Adrenal gland (tissue), 12 donors: ENCODE measurements around the gene FOXE3. TPM values are rescaled to one million over a fixed set of nuclear protein-coding genes. Genes with fewer than 3 reads are reported as not detected.

ENCODE experiments used
- DNase-seq, 7 donors: peaks; one replicate each; pipeline ENCODE4 v3.0.0-alpha.2; 2019 to 2020
- H3K27ac ChIP-seq, 5 donors: fragments of 200-600 bp; sonication (generic) in 4 of 5; 1 replicate in 3 of 5; 2 replicates in 2 of 5; pipeline versions ENCODE4 v1.5.1 to v1.8.0; 2016 to 2020; ENCODE audit warnings: mild to moderate bottlenecking in 1 of 5
- H3K27me3 ChIP-seq: fragments of 200-600 bp; 2 replicates; pipeline ENCODE4 v1.8.0; 2021
- H3K36me3 ChIP-seq, 2 donors: fragments of 200-600 bp; replicated peaks in 1 of 2; 1 replicate in 1 of 2; 2 replicates in 1 of 2; pipeline versions ENCODE4 v1.5.1 to v1.8.0; 2018 to 2022
- H3K4me1 ChIP-seq, 2 donors: fragments of 200-600 bp; replicated peaks in 1 of 2; 1 replicate in 1 of 2; 2 replicates in 1 of 2; pipeline versions ENCODE4 v1.5.1 to v1.8.0; 2018 to 2021
- H3K4me3 ChIP-seq, 4 donors: fragments of 200-600 bp; sonication (generic) in 3 of 4; one replicate each; pipeline ENCODE4 v1.5.1; 2016 to 2018
- H3K9me3 ChIP-seq, 3 donors: fragments of 200-600 bp; sonication (generic) in 1 of 3; replicated peaks in 1 of 3; 1 replicate in 2 of 3; 2 replicates in 1 of 3; pipeline versions ENCODE4 v1.5.1 to v1.8.0; 2016 to 2021
- POLR2A ChIP-seq, 2 donors: fragments of 450-650 bp; IDR thresholded peaks; one replicate each; pipeline ENCODE4 v1.6.1; 2017; ENCODE audit warnings: antibody characterized with exemption in 2 of 2, mild to moderate bottlenecking in 2 of 2, moderate library complexity in 1 of 2
- WGBS, 4 donors: extraction: QIAGEN DNeasy Blood & Tissue Kit in 2 of 4; methylation state at CpG; one replicate each; pipeline versions ENCODE4 v1.1.5 to v1.1.7; 2013 to 2017; 5-methylcytosine and 5-hydroxymethylcytosine counted together
- intact Hi-C, 2 donors: fragments of 100-400 bp; cut with DNase I; formaldehyde crosslinking; loops; one replicate each; pipeline versions ENCODE4 v1.14.1 to v1.15.0; 2022 to 2023
- polyA plus RNA-seq, 3 donors: library from polyadenylated mRNA; stranded (reverse); fragments of 200-250 nt in 2 of 3; fragments of 350-450 nt in 1 of 3; fragmentation: Illumina TruSeq in 1 of 3; extraction: RNeasy Lipid Tissue Mini Kit (QIAGEN cat#74804) in 1 of 3; gene quantifications; one replicate each; pipeline ENCODE4 v1.2.3, GENCODE V29; 2013 to 2014
- total RNA-seq, 9 donors: library from RNA; depleted of rRNA in 4 of 9; stranded (reverse); fragments of >200 nt in 4 of 9; fragments of 120-200 nt in 1 of 9; fragmentation: NEBNext Ultra II Directional in 1 of 9; extraction: Animal tissue kit (Norgen Biotek cat#: 25700) in 1 of 9; gene quantifications; one replicate each; pipeline versions ENCODE4 v1.1.0 to v1.2.4, GENCODE V29; 2013 to 2023
- TF ChIP-seq, protein P1 (sequence below), 6 experiments: fragments of 450-650 bp in 4 of 6; fragments of 200-600 bp in 2 of 6; sonication (generic) in 1 of 6; IDR thresholded peaks; 1 replicate in 5 of 6; 2 replicates in 1 of 6; pipeline versions ENCODE4 v1.5.1 to v1.8.0; 2016 to 2021; ENCODE audit warnings: antibody characterized with exemption in 6 of 6, mild to moderate bottlenecking in 2 of 6, moderate library complexity in 1 of 6
- donor health status: healthy with polysubstance abuse.
- donor health status: Bipolar disorder and iron deficiency.
- donor health status: DM: yes; HTN: yes; CAD: no.
- donor health status: DM: no; HTN: no; CAD: no.
- donor health status: DM: no; HTN: no; CAD: no.
- donor health status: DM: yes; HTN: yes; CAD: no.

The FOXE3 gene
- total and polyA plus RNA-seq, 12 donors, result 0.07 TPM; not detected in 11

GRCh38 chr1:47402591-47402990 is 13.5 kb upstream of the FOXE3 start:
- H3K9me3 ChIP-seq, result no peaks in the 10 kb centered on the region
- intact Hi-C loops, result no loop called here
- H3K27me3 ChIP-seq, result peaks cover 6% of the 10 kb centered on the region
- no peak for DNase-seq
- no peaks in the 10 kb centered on the region for H3K36me3 ChIP-seq
- no peaks in the 10 kb centered on the region for H3K4me1 ChIP-seq
- TF ChIP-seq, protein P1, sequence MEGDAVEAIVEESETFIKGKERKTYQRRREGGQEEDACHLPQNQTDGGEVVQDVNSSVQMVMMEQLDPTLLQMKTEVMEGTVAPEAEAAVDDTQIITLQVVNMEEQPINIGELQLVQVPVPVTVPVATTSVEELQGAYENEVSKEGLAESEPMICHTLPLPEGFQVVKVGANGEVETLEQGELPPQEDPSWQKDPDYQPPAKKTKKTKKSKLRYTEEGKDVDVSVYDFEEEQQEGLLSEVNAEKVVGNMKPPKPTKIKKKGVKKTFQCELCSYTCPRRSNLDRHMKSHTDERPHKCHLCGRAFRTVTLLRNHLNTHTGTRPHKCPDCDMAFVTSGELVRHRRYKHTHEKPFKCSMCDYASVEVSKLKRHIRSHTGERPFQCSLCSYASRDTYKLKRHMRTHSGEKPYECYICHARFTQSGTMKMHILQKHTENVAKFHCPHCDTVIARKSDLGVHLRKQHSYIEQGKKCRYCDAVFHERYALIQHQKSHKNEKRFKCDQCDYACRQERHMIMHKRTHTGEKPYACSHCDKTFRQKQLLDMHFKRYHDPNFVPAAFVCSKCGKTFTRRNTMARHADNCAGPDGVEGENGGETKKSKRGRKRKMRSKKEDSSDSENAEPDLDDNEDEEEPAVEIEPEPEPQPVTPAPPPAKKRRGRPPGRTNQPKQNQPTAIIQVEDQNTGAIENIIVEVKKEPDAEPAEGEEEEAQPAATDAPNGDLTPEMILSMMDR (IDR thresholded peaks at IDR 0.05), result no peak
- WGBS, 4 donors, result 83 to 91% (median 87%) methylated on average over 4 of the region's 4 CpGs
- H3K27ac ChIP-seq, result no peak overlapping the region
- H3K4me3 ChIP-seq, result no peak overlapping the region

DNA sequence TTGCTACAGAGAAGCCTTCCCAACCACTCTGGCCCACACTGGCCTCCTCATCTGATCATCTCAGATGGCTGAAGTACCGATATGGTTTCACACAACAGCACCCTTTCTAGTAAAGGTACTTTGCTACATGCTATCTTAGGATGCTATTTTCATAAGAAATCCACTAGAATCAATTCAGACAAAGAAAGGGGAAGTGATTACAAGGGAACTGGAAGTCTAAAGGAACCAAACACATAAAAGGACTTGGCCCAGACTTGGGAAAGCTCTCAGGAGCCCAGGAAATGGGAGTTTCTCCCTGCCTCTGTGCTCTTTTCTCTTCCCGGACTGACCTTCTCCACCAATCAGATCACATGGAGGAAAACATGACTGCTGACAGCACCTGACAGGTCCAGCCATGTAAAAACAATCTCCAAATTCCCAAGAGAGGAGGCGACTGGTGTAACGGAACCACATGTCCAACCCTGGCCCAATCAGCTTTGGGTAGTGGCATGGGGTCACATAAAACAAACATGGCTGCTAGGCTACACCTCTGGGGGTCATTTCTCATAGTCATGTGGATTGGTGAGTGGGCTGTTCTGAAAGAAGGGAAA is 12.7 kb upstream of the FOXE3 start:
- intact Hi-C loops, result no loop called here

GRCh38 chr1:47405697-47406096 is 10.4 kb upstream of the FOXE3 start:
- Histone ChIP-seq H3K9me3 (no peaks in the 10 kb centered on the region), H3K36me3 (no peaks in the 10 kb centered on the region), H3K27ac (no peak overlapping the region), H3K4me1 (no peaks in the 10 kb centered on the region), H3K4me3 (no peak overlapping the region), H3K27me3 (no peaks in the 10 kb centered on the region)
- intact Hi-C loops, result no loop called here
- no peak for TF ChIP-seq POLR2A (IDR thresholded peaks at IDR 0.05)
- TF ChIP-seq, protein P1 (IDR thresholded peaks at IDR 0.05), result no peak
- WGBS, 4 donors, result 47 to 73% (median 63%) methylated on average over 5 of the region's 5 CpGs
- DNase-seq, result peak in 2 of 7 donors; percentile 23 to 55

More for the DNA sequence above, 12.7 kb upstream of the FOXE3 start:
- Histone ChIP-seq H3K9me3 (no peaks in the 10 kb centered on the region), H3K4me3 (no peak overlapping the region), H3K36me3 (no peaks in the 10 kb centered on the region), H3K27me3 (peaks cover 6% of the 10 kb centered on the region), H3K27ac (no peak overlapping the region), H3K4me1 (no peaks in the 10 kb centered on the region)
- 66 to 81% (median 75%) methylated on average over 4 of the region's 4 CpGs for WGBS, 4 donors
- TF ChIP-seq, protein P1 (IDR thresholded peaks at IDR 0.05), result no peak
- TF ChIP-seq POLR2A (IDR thresholded peaks at IDR 0.05), result no peak
- DNase-seq, result no peak

- Histone ChIP-seq H3K27ac (no peak overlapping the region), H3K4me3 (no peak overlapping the region), H3K36me3 (no peaks in the 10 kb centered on the region), H3K4me1 (no peaks in the 10 kb centered on the region), H3K27me3 (no peaks in the 10 kb centered on the region), H3K9me3 (no peaks in the 10 kb centered on the region)
- WGBS, 4 donors, result 62 to 83% (median 78%) methylated on average over 5 of the region's 5 CpGs
- TF ChIP-seq POLR2A (IDR thresholded peaks at IDR 0.05), result no peak
- TF ChIP-seq, protein P1 (IDR thresholded peaks at IDR 0.05), result no peak
- no peak for DNase-seq
- intact Hi-C loops, result no loop called here
These were observed 9.1 kb upstream of the FOXE3 start for GRCh38 chr1:47406966-47407365.
